MCF 10A (cell line): Measurements from ENCODE around the gene BMPER. TPM values are rescaled to one million over a fixed set of nuclear protein-coding genes. Genes with fewer than 3 reads are reported as not detected.

Experiments
- BruUV-seq: library from RNA; stranded (reverse); fragments of 400-500 nt; replicated peaks from 2 replicates; lab custom pipeline; 2021; lab: Mats Ljungman, UMichigan
- CTCF ChIA-PET: fragments of 300-600 bp; sonication (Branson Sonifier 250); formaldehyde crosslinking; extraction: SDS; loops from one replicate; lab custom pipeline; 2021; ENCODE audit warnings: antibody characterized with exemption, inconsistent platforms; lab: Yijun Ruan, JAX
- POLR2A ChIA-PET: fragments of 300-600, 350-650 bp; sonication (Branson Sonifier 250); formaldehyde crosslinking; extraction: SDS; loops from one replicate; lab custom pipeline; 2020; ENCODE audit warnings: antibody characterized with exemption, inconsistent platforms; lab: Yijun Ruan, JAX
- DNase-seq: peaks from one replicate; pipeline ENCODE4 v3.0.0-alpha.2; 2018; ENCODE audit not compliant: unreplicated experiment
- H3K27ac Mint-ChIP-seq: one replicate; pipeline ENCODE4 v1.8.0; 2022; ENCODE audit warnings: mild to moderate bottlenecking, low read depth, mixed read lengths; ENCODE audit not compliant: unreplicated experiment
- H3K27me3 Mint-ChIP-seq: one replicate; pipeline ENCODE4 v1.8.0; 2022; ENCODE audit warnings: mixed read lengths; ENCODE audit not compliant: insufficient read depth, unreplicated experiment
- H3K36me3 Mint-ChIP-seq: one replicate; pipeline ENCODE4 v1.8.0; 2022; ENCODE audit warnings: mild to moderate bottlenecking, moderate library complexity, mixed read lengths; ENCODE audit not compliant: insufficient read depth, unreplicated experiment
- H3K4me1 Mint-ChIP-seq: one replicate; pipeline ENCODE4 v1.8.0; 2022; ENCODE audit warnings: mixed read lengths; ENCODE audit not compliant: insufficient read depth, unreplicated experiment
- H3K4me3 Mint-ChIP-seq: one replicate; pipeline ENCODE4 v1.8.0; 2022; ENCODE audit warnings: mild to moderate bottlenecking, moderate library complexity, mixed read lengths; ENCODE audit not compliant: unreplicated experiment
- H3K9me3 Mint-ChIP-seq: one replicate; pipeline ENCODE4 v1.8.0; 2022; ENCODE audit warnings: mixed read lengths; ENCODE audit not compliant: unreplicated experiment
- CTCF ChIP-seq: fragments of 200-600 bp; IDR thresholded peaks from one replicate; pipeline ENCODE4 v1.8.0; 2022; ENCODE audit warnings: antibody characterized with exemption, mild to moderate bottlenecking; ENCODE audit not compliant: unreplicated experiment
- intact Hi-C: fragments of 100-400 bp; cut with micrococcal nuclease; formaldehyde crosslinking; loops from 2 replicates; pipeline ENCODE4 v1.14.1; 2022
- total RNA-seq: library from RNA; stranded (reverse); gene quantifications from 2 replicates; pipeline ENCODE4 v1.2.3, GENCODE V29; 2022

The BMPER gene
- total RNA-seq, 1 experiment from 2014 or later, result 0.40 TPM

- Mint-ChIP-seq H3K27me3 (no peaks in the 10 kb centered on the region), H3K9me3 (no peaks in the 10 kb centered on the region), H3K4me3 (no peak overlapping the region), H3K27ac (no peak overlapping the region), H3K4me1 (no peaks in the 10 kb centered on the region), H3K36me3 (no peaks in the 10 kb centered on the region)
- ChIA-PET CTCF (interaction anchor here (1.0 to 3.2 kb wide), 4 partner anchors 39 to 258 kb away, joined by 3 to 11 read pairs (median 5); no protein-coding TSS in a partner anchor), POLR2A (interaction anchor here (1.1 kb wide), 1 partner anchor 14 kb away, joined by 5 read pairs; no protein-coding TSS in a partner anchor)
- no peak for TF ChIP-seq CTCF
- no peak for DNase-seq
- intact Hi-C loops, result no loop called here
- no TSS peak for BruUV-seq
These were observed 68.1 kb downstream of the BMPER start for GRCh38 chr7:33973231-33974015.

- intact Hi-C loops, result no loop called here
- DNase-seq, result no peak
- POLR2A ChIA-PET, result no interaction called here
- Mint-ChIP-seq H3K4me3 (no peak overlapping the region), H3K36me3 (no peaks in the 10 kb centered on the region), H3K27me3 (no peaks in the 10 kb centered on the region), H3K27ac (no peak overlapping the region), H3K4me1 (peaks cover 17% of the 10 kb centered on the region), H3K9me3 (no peaks in the 10 kb centered on the region)
- CTCF ChIA-PET, result interaction anchor here (0.5 to 0.7 kb wide), 3 partner anchors 46 to 644 kb away, joined by 3 read pairs; no protein-coding TSS in a partner anchor
- no peak for TF ChIP-seq CTCF
- no TSS peak for BruUV-seq
These were observed 74.0 kb downstream of the BMPER start for GRCh38 chr7:33979300-33979806.

GRCh38 chr7:33979807-33980355 is 74.5 kb downstream of the BMPER start:
- intact Hi-C loops, result no loop called here
- ChIA-PET POLR2A (no interaction called here), CTCF (interaction anchor here (0.5 kb wide), 1 partner anchor 46 kb away, joined by 3 read pairs; no protein-coding TSS in a partner anchor)
- H3K9me3 Mint-ChIP-seq, result no peaks in the 10 kb centered on the region
- no peak overlapping the region for H3K27ac Mint-ChIP-seq
- no peak overlapping the region for H3K4me3 Mint-ChIP-seq
- no peaks in the 10 kb centered on the region for H3K27me3 Mint-ChIP-seq
- no TSS peak for BruUV-seq
- DNase-seq, result peak; percentile 43
- H3K4me1 Mint-ChIP-seq, result peaks cover 17% of the 10 kb centered on the region
- no peaks in the 10 kb centered on the region for H3K36me3 Mint-ChIP-seq
- no peak for TF ChIP-seq CTCF

- intact Hi-C loops, result no loop called here
- no peak overlapping the region for H3K27ac Mint-ChIP-seq
- BruUV-seq, result no TSS peak
- ChIA-PET CTCF (interaction anchor here (1.0 to 1.9 kb wide), 3 partner anchors 63 to 173 kb away, joined by 3 to 11 read pairs (median 3); no protein-coding TSS in a partner anchor), POLR2A (interaction anchor here (0.6 kb wide), 1 partner anchor 934 kb away, joined by 4 read pairs; no protein-coding TSS in a partner anchor)
- H3K4me3 Mint-ChIP-seq, result no peak overlapping the region
- DNase-seq, result no peak
- H3K27me3 Mint-ChIP-seq, result no peaks in the 10 kb centered on the region
- H3K36me3 Mint-ChIP-seq, result no peaks in the 10 kb centered on the region
- H3K9me3 Mint-ChIP-seq, result no peaks in the 10 kb centered on the region
- TF ChIP-seq CTCF, result no peak
- peaks cover 17% of the 10 kb centered on the region for H3K4me1 Mint-ChIP-seq
These were observed 75.9 kb downstream of the BMPER start for GRCh38 chr7:33981226-33981625.
